Astrocyte (in vitro differentiated cells and primary cell): ENCODE results near the gene JMJD4. TPM values are rescaled to one million over a fixed set of nuclear protein-coding genes. Genes with fewer than 3 reads are reported as not detected.

Source experiments
- DNase-seq: peaks from one replicate; pipeline ENCODE4 v3.0.0-alpha.2; 2010; ENCODE audit warnings: low read depth
- FAIRE-seq: peaks from 2 replicates; lab custom pipeline; 2011; peaks lifted over from hg19 to GRCh38; lab: Jason Lieb, UNC
- H2AFZ ChIP-seq: 2 replicates; pipeline ENCODE4 v1.6.0; 2012; ENCODE audit warnings: low read depth, low read length, inconsistent platforms
- H3K27ac ChIP-seq: 2 replicates; pipeline ENCODE4 v1.5.1; 2011; ENCODE audit warnings: low read depth, low read length, inconsistent platforms
- H3K27me3 ChIP-seq: 2 replicates; pipeline ENCODE4 v1.6.0; 2011; ENCODE audit warnings: low read length, inconsistent platforms; ENCODE audit not compliant: insufficient read depth
- H3K36me3 ChIP-seq: 2 replicates; pipeline ENCODE4 v1.5.1; 2011; ENCODE audit warnings: low read length, inconsistent platforms; ENCODE audit not compliant: insufficient read depth
- H3K4me1 ChIP-seq: 2 replicates; pipeline ENCODE4 v1.5.1; 2011; ENCODE audit warnings: low read length, inconsistent platforms; ENCODE audit not compliant: insufficient read depth
- H3K4me2 ChIP-seq: 2 replicates; pipeline ENCODE4 v1.6.0; 2012; ENCODE audit warnings: low read length, inconsistent platforms
- H3K4me3 ChIP-seq: 2 replicates; pipeline ENCODE4 v1.5.1; 2011; ENCODE audit warnings: low read depth, mild to moderate bottlenecking, low read length, inconsistent platforms; ENCODE audit not compliant: insufficient read depth
- H3K79me2 ChIP-seq: 2 replicates; pipeline ENCODE4 v1.6.0; 2012; ENCODE audit warnings: mild to moderate bottlenecking, low read length, inconsistent platforms; ENCODE audit not compliant: insufficient read depth
- H3K9ac ChIP-seq: 2 replicates; pipeline ENCODE4 v1.6.0; 2012; ENCODE audit warnings: mild to moderate bottlenecking, low read length, inconsistent platforms
- H3K9me3 ChIP-seq: 2 replicates; pipeline ENCODE4 v1.5.1; 2012; ENCODE audit warnings: low read depth, mild to moderate bottlenecking, low read length, inconsistent platforms; ENCODE audit not compliant: insufficient read depth
- H4K20me1 ChIP-seq: 2 replicates; pipeline ENCODE4 v1.6.0; 2012; ENCODE audit warnings: low read length, inconsistent platforms; ENCODE audit not compliant: insufficient read depth
- H3K27ac Mint-ChIP-seq: one replicate; pipeline ENCODE4 v1.8.0; 2021; ENCODE audit warnings: mild to moderate bottlenecking, mixed read lengths; ENCODE audit not compliant: unreplicated experiment
- H3K27me3 Mint-ChIP-seq: one replicate; pipeline ENCODE4 v1.8.0; 2021; ENCODE audit warnings: low read depth, mixed read lengths; ENCODE audit not compliant: unreplicated experiment
- H3K36me3 Mint-ChIP-seq: one replicate; pipeline ENCODE4 v1.8.0; 2021; ENCODE audit warnings: low read depth, mixed read lengths; ENCODE audit not compliant: unreplicated experiment
- H3K4me1 Mint-ChIP-seq: one replicate; pipeline ENCODE4 v1.8.0; 2021; ENCODE audit warnings: low read depth, mixed read lengths; ENCODE audit not compliant: unreplicated experiment
- H3K4me3 Mint-ChIP-seq: one replicate; pipeline ENCODE4 v1.8.0; 2021; ENCODE audit warnings: mild to moderate bottlenecking, moderate library complexity, mixed read lengths; ENCODE audit not compliant: unreplicated experiment
- H3K9me3 Mint-ChIP-seq: one replicate; pipeline ENCODE4 v1.8.0; 2021; ENCODE audit warnings: mild to moderate bottlenecking, mixed read lengths; ENCODE audit not compliant: unreplicated experiment
- CTCF ChIP-seq: IDR thresholded peaks from 2 replicates; pipeline ENCODE4 v1.5.1; 2011; ENCODE audit warnings: low read depth, mild to moderate bottlenecking, inconsistent platforms, low read length, moderate library complexity; ENCODE audit not compliant: insufficient read depth
- EZH2 ChIP-seq: IDR thresholded peaks from 2 replicates; pipeline ENCODE4 v1.6.1; 2012; ENCODE audit warnings: mild to moderate bottlenecking, low read length, inconsistent platforms; ENCODE audit not compliant: insufficient read depth
- total RNA-seq: library from RNA; stranded (reverse); gene quantifications from 2 replicates; pipeline ENCODE4 v1.2.1, GENCODE V29; 2021

The JMJD4 gene
- total RNA-seq, 1 donor from 2014 or later = 17.5 TPM

- H3K36me3 Mint-ChIP-seq = peaks cover 19% of the 10 kb centered on the region
- Histone ChIP-seq H3K36me3 (peaks cover 20% of the 10 kb centered on the region), H3K27me3 (no peaks in the 10 kb centered on the region), H4K20me1 (peaks cover 87% of the 10 kb centered on the region), H3K4me3 (no peak overlapping the region), H3K4me1 (peaks cover 37% of the 10 kb centered on the region), H3K9ac (no peak overlapping the region), H3K79me2 (peaks cover 31% of the 10 kb centered on the region), H3K9me3 (no peaks in the 10 kb centered on the region), H3K4me2 (peak overlapping the region; percentile 7), H2AFZ (no peak overlapping the region), H3K27ac (no peak overlapping the region)
- H3K9me3 Mint-ChIP-seq = no peaks in the 10 kb centered on the region
- no peak for FAIRE-seq
- no peak overlapping the region for H3K27ac Mint-ChIP-seq
- H3K4me1 Mint-ChIP-seq = peaks cover 49% of the 10 kb centered on the region
- DNase-seq = peak; percentile 42
- H3K4me3 Mint-ChIP-seq = peak overlapping the region; percentile 54
- TF ChIP-seq EZH2 (no peak), CTCF (no peak)
- H3K27me3 Mint-ChIP-seq = no peaks in the 10 kb centered on the region
These were observed 28.9 kb upstream of the JMJD4 start for GRCh38 chr1:227764019-227764391.

- H2AFZ ChIP-seq = no peak overlapping the region
- TF ChIP-seq EZH2 (no peak), CTCF (no peak)
- no peak overlapping the region for H3K27ac Mint-ChIP-seq
These were observed 28.3 kb upstream of the JMJD4 start for GRCh38 chr1:227763246-227764018.

More at GRCh38 chr1:227763246-227764018, 28.3 kb upstream of the JMJD4 start:
- Mint-ChIP-seq H3K9me3 (no peaks in the 10 kb centered on the region), H3K4me1 (peaks cover 54% of the 10 kb centered on the region), H3K36me3 (peaks cover 14% of the 10 kb centered on the region), H3K27me3 (no peaks in the 10 kb centered on the region), H3K4me3 (peak overlapping the region; percentile 54)
- no peaks in the 10 kb centered on the region for H3K9me3 ChIP-seq
- peak overlapping the region; percentile 7 for H3K4me2 ChIP-seq
- peaks cover 16% of the 10 kb centered on the region for H3K36me3 ChIP-seq
- FAIRE-seq = no peak
- no peak overlapping the region for H3K4me3 ChIP-seq
- H3K27ac ChIP-seq = no peak overlapping the region
- H3K27me3 ChIP-seq = no peaks in the 10 kb centered on the region
- peaks cover 43% of the 10 kb centered on the region for H3K4me1 ChIP-seq
- H3K9ac ChIP-seq = no peak overlapping the region
- peaks cover 87% of the 10 kb centered on the region for H4K20me1 ChIP-seq
- DNase-seq = no peak
- H3K79me2 ChIP-seq = peaks cover 31% of the 10 kb centered on the region
